NCI-H774 (cell line): ENCODE results near the gene KANSL1L.
A peak's percentile ranks its signal among the peaks of the same experiment; 100 is the strongest.

Source experiments
- DNase-seq: peaks from one replicate; lab custom pipeline; 2025; lab: John Stamatoyannopoulos, UW

The KANSL1L gene

DNA sequence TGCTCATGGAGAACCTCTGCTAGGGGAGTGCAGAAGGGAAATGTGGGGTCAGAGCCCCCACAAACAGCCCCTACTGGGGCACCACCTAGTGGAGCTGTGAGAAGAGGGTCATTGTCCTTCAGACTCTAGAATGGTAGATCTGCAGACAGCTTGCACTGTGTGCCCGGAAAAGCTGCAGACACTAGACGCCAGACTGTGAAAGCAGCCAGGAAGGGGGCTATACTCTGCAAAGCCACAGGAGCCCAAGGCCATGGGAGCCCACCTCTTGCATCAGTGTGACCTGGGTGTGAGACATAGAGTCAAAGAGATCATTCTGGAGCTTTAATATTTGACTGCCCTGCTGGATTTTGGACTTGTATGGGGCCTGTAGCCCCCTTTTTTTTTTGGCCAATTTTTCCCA is 107.9 kb downstream of the KANSL1L start:
- DNase-seq, result no peak

DNA sequence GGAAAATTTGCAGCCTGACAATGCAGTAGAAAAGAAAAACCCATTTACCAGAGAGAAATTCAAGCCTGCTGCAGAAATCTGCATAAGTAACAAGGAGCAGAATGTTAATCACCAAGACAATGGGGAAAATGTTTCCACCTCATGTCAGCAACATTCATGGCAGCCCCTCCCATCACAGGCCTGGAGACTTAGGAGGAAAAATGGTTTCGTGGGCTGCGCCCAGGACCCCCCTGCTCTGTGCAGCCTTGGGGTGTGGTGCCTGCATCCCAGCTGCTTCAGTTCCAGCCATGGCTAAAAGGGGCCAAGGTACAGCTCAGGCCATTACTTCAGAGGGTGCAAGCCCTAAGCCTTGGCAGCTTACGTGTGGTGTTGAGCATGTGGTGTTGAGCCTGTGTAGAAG is 115.4 kb downstream of the KANSL1L start:
- DNase-seq, result no peak

DNA sequence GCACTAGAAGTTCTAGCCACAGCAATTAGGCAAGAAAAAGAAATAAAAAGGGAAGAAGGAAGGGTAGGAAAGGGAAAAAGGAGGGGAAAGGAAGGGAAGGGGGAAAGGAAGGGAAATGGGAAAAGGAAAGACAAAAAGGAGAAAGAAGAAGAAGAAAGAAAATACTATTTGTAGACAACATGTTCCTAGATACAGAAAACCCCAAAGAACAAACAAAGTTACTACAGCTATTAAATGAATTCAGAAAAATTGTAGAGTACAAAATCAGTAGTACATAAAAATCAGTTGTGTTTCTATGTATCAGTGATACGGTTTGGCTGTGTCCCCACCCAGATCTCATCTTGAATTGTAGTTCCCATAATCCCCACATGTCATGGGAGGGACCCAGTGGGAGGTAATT is 116.5 kb downstream of the KANSL1L start:
- DNase-seq, result no peak

DNA sequence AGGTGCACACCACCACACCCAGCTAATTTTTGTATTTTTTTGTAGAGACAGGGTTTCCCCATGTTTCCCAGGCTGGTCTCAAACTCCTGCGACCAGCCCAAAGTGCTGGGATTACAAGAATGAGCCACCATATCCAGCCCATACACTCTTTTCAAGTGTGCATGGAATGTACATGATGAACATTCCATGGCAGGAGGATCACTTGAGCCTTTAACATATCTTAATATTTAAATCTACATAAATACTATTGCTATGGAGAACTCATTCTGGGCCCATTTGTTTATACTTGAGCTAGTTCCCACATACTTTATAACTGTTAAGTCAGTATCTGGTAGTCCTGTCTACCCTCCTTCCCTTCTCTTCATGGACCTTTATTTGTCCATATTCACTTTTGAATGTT is 120.3 kb downstream of the KANSL1L start:
- DNase-seq, result no peak

DNA sequence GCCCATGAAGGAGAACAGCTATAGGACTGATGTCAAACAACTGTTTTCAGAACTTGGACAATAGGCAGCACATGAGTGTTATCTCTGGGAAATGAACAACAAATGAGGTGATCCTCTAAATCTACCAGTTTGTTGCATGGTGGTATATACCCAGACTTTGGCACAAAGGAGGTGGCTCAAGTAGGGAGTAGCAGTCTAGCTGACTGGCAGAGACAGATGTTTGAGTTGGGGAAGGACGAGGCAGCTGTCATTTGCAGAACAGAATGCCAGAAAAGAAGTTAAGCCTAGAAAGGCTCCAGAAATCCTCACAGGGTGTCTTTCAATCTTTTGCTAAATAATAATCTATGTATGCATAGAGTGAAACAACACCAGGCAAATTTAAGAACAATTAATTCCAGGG is 121.4 kb downstream of the KANSL1L start:
- no peak for DNase-seq

DNA sequence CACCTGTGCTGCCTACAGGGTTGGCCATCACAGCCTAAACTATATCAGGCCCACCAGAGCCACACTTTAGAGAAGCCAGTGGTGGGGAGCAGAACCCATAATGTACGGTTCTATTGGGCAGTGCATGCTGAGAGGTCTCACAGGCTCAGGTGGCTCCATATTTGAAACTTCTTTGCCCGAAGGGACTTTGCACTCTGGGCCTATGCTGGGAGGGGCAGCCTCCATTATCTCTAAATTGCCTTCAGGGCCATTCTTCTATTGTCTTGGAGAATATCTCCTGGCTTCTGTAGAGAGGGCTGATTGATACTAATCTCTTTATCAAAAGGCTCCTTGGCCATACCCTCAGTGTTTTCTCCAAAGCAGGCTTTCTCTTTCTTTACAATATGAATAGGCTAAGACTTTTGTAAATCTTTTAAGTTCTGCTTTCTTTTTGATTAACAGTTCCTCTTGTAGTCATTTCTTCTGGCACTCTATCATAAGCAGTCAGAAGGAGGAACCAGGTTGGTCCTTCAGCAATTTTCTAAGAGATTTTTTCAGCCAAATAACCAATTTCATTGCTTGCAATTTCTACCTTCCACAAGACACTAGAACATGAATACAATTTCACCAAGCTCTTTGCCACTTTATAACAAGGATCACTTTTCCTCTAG is 124.2 kb downstream of the KANSL1L start:
- DNase-seq, result no peak

DNA sequence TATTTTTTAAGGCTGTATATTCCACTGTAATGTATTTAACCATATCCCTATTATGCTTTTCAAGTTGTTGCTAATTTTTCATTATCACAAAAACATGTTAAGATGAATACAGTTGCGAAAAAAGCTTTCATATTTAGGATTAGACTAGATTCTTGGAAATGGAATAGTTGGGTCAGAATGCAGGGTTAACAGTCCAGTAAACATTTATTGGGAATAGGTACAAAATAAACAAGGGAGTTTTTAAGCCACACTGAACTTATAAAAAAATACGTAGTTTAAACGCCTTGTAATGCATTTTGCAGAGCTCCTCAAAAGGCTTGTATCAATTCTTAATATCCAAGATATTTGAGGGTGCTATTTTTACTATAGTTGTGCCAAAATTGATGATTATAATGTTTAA is 133.1 kb downstream of the KANSL1L start:
- DNase-seq, result no peak

DNA sequence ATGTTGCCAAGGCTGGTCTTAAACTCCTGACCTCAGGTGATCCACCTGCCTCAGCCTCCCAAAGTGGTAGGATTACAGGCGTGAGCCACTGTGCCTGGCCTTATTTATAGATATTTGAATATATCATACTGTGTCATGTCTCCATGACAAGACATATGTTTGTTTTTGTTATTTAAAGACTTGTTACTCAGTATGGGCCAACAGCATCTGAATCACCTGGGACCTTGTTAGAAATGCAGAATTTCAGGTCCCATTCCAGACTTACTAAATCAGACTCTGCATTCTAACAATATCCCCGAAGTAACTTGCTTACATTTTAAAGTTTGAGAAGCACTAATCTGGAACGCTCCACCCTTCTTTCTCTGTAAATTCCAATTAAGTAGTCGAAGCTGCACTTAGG is 135.5 kb downstream of the KANSL1L start:
- no peak for DNase-seq

DNA sequence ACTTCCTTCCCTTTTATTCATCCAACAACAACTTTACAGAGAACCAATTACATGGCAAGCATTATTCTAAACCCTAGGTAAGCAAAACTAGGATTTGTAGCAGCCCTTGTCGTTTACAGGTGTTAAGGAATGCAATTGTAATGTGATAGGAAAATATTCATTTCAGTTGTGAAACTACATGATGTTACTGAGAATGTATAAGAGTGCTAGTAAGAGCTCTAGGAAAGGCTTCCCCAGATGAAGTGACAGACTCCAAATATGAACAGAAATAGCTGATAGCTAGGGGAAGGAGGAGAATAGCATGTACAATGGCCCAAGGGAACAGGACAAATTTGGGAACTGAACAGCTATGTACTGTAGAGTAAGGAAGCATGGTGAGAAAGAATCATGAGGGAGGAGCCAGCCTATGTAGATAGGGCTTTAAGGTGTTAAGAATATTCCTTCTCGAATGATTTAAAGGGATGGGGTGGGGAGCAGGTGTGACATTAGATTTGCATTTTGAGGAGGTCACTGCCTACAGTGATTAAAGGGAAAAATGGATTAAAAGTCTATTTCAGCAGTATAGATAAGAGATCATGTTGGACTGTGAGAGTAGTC is 137.0 kb downstream of the KANSL1L start:
- DNase-seq, result no peak

DNA sequence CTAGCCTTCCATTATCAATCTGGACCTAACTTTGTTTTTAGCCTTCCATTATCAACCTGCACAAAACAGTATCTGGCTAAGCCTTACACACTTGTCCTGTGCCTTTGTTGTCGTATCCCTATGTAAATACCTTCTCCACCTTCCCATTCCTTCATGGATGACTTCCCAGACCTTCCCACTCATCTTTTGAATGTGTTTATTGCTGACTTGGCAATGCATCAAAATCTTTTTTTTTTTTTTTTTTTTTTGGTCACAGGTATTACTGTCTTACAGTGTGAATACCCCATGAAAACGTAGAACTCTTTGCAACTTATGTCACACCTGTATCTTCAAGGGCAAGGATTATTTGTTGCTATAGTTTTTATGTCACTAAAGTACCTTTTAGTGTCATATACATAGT is 143.0 kb downstream of the KANSL1L start:
- no peak for DNase-seq

DNA sequence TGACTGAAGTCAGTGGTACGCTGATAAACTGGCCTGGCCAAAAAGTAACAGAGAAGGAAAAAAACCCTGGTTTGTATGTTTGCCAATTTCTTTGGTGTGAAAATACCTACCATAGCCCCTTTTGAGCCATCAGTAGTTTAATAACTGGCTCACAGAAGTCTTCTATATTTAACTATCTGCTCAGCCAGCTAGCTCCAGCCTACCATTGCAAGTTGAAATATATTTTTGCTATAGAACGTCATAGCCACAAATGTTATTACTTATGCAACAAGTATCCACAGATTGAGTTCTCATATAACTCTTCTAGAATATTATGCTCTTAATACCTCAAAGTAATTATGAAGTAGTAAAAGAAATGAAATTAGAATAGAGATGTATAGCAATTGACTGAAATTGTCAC is 143.6 kb downstream of the KANSL1L start:
- DNase-seq, result no peak

DNA sequence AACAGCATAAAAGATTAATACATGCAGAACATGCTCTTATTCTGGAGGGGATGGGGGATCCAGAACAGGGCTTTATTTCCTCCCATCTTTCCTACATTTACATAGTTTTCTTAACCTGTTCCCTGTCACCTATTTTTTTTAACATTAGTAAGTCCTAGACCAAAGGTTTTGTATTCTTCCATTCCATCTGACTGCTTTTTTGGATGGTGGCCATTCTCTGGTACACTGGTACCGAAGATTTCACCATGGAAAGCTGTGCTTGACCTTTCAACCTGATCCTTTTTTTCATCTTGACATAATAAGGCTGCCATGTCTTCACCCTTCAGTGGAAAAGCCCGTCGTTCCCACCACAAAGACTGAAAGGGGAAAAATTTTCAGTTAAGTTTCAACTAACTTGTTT is 148.4 kb downstream of the KANSL1L start:
- no peak for DNase-seq

DNA sequence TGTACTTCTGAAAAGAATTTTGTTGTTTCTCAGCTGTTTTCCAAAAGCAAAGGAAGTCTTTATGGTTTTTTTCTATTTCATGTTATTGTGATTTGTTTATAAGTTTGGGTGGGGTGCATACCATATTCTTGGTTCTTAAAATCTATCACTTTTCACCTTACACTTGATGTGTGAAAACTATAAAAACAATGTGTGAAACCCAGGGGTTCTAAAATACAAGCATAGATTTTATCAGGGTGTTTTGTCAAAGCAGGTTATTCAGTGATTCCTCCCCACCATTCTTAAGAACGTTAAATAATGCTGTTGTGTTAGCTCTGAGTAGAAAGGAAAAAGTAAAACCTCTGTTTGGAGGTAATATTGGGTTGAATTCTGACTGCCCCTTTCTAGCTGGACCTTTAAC is 151.1 kb downstream of the KANSL1L start:
- no peak for DNase-seq

DNA sequence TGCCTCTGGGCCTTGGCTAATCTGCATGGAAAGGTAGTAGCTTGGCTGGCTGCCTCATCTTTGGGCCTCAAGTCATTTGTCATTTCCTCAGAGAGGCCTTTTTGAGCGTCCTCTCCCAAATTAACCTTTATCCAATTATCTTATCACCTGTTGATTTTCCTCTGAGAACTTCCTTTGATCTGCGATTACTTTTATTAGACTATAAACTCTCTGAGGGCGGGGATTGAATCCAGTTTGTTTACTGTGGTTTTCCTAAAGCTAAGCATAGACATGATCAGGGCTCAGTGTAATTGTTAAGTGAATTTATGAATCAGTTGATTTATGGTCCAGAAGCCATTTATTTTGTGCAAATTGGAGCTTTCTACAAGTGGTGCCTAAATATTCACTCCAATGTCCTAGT is 161.3 kb downstream of the KANSL1L start:
- no peak for DNase-seq

DNA sequence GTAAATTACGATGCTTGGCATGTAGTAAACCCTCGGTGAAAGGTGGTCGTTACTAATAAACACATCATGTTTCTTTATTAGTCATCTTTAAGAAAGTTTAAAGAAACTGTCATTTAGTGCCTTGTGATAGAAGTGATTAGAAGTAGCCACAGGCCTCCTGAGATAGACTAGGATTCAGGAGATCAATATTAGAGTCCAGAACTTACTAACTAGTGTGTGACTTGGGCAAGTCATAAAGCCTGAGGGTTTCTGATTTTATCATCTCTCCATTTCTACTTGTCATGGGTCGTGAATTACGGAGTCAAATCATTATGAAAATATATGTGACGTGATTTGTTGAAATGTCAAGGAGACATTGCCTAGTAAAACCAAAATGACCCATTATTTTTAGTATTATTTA is 162.1 kb downstream of the KANSL1L start:
- no peak for DNase-seq

DNA sequence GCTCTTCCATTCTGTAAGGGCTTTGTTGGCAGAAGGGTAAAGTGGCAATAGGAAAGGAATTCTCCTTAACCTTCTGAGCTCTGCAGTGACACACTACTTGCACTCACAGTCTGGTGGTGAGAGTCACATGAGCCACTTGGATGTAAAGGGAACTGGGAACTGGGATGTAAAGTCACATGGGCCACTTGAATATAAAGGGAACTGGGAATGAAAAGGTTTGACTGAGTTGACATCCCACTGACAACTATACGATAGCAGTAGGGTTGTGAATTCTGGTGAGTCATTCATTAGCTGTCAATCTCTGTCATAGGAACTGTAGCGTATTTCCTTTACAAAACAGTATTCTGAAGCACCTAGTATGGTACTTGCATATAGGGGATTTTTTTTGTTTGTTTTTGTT is 163.3 kb downstream of the KANSL1L start:
- no peak for DNase-seq

DNA sequence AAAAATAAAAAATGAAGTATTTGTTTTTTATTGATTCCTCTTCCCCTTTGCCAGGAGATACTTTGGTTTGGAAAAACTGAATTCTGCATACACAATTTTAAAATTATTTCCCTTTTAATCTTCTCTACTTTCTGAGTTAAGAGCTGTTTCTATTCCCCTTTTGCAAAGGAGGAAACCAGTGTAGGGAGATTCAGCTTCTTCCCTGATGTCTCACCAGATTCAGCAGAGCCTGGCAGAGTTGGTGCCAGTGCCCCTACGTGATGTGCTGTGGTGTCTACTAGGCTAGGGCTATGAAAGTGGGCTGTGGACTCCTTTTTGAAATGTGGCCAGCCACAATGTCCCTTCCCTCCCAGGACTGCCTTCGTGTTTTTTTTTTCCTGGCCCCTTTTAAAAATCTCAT is 166.3 kb downstream of the KANSL1L start:
- no peak for DNase-seq

DNA sequence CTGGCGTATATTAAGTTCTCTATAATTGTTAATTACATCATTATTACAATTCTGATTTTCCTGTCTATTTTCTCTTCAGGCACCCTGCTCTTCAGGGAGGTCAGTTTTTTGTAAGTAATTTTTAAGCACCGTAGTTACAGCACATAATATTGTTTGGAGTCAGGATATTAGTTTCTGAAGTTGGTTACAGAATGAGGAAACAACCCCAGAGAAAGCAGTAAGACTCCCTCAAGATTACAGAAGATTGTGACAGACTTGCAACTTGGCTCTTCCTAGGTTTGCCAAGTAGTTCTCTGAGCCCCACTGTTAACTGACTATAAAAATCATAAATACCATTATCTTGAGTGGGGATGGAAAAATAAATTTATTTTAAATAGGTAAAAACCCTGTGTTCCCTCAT is 167.8 kb downstream of the KANSL1L start:
- DNase-seq, result no peak

DNA sequence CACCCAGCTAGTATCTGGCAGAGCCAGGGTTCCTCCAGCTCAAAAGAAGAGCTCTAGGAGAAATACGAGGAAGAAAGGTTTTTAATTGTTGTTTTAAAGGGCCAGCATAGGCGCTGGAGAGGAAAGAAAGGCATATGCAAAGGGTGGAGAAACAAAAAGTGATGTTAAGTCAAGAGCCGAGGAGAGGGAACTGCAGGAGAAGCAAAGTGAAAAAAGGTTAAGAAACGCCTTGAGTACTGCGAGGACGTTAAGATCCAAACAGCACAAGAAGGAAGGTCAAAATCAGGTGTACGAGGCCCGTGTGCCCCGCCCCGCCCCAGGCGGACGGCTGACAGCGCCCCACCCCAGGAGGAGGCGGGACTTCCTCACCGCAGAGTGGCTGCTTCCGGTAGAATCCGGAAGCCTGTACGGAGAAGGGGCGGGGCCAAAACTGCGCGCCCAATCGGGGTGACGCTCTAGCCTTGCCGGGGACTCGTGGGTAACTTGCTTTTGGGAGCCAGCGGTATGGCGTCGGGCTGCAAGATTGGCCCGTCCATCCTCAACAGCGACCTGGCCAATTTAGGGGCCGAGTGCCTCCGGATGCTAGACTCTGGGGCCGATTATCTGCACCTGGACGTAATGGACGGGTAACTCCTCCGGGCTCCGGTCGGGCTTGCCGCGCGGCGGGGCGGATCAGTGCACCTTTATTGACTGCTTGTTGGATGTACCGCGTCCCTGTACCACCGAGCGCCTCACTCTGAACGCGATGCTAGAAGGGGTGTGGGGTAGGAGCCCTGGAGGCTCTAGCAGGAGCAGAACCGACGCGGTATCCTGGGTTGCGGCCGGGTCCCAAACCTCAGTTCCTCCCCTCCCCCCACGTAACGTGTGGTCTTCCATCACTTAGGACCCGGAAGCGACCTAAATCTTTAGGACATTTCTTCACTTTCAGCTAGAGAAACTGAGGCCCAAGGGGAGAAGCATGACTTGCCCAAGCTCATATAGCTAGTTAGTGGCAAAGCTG is 168.8 kb downstream of the KANSL1L start, which contains the start of gene RPE:
Gene RPE (plus strand): TSS at position 481 of the 1,000 bp plus-strand sequence. CDS start 24 bp downstream, at position 505.
- peak; percentile 92 for DNase-seq

DNA sequence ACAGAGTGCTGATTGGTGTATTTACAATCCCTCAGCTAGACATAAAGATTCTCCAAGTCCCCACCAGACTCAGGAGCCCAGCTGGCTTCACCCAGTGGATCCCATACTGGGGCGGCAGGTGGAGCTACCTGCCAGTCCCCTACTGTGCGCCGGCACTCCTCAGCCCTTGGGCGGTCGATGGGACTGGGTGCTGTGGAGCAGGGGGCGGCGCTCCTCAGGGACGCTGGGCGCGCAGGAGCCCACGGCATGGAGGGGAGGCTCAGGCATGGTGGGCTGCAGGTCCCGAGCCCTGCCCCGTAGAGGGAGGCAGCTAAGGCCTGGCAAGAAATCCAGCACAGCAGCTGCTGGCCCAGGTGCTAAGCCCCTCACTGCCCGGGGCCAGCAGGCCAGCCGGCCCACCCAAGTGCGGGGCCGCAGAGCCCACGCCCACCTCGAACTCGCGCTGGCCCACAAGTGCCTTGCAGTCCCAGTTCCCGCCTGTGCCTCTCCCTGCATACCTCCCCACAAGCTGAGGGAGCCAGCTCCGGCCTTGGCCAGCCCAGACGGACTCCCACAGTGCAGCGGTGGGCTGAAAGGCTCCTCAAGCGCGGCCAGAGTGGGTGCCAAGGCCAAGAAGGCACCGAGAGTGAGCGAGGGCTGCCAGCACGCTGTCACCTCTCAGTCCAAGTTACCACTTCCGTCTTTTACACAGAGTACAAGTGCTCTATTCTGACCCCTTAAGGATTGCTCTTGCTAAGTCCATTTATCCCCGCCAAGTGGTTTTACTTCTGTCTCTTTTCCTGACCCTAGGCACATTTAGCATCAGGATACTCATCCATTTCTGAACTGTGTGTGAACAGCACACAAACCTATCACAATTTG is 170.5 kb downstream of the KANSL1L start:
- no peak for DNase-seq

DNA sequence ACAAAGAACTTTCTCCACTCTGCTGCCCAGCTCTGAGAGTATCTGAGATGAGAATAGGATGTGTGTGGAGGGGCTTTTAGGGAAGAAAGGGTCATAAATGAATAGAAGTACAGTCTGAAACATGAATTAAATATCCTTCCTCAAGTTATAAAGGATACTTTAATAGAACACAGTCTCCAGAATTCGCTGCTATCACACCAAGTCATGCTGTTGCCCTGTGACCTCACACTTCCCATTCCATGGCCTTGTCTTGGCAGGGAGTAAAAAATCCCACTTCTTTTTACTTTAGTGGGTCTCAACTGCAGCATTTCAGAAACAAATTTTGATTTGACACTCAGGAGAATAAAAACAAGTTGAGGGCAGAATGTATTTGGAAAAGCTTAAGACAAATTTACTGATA is 172.6 kb downstream of the KANSL1L start:
- DNase-seq, result no peak

DNA sequence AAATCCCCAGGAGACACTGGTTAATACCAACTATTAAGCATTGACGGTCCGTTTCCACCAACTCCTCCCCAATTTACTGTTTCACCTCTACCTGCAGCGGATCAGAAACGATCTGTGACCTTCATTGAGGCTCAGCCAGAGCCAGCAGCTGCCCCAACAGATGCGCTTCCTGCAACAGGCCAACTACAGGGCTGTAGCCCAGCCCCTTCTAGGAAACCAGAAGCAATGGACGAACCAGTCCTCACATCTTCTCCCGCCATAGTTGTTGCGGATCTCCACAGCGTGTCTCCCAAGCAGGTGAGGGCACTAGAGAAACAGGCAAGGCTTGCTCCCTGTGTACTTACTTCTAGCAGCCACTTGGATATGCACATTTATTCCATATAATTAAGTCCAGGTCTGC is 177.2 kb downstream of the KANSL1L start:
- no peak for DNase-seq
